EL (cell line): Measurements from ENCODE around the gene NDUFB8.

ENCODE experiments used
- DNase-seq: peaks from one replicate; pipeline ENCODE4 v3.0.0-alpha.2; 2016

Gene NDUFB8

GRCh38 chr10:100505164-100505563 lies 24.5 kb downstream of the NDUFB8 start:
- DNase-seq, result no peak

- DNase-seq, result peak; percentile 85
Measured at GRCh38 chr10:100504096-100504495, 25.6 kb downstream of the NDUFB8 start.

- no peak for DNase-seq
Measured at GRCh38 chr10:100502926-100503494, 26.7 kb downstream of the NDUFB8 start.

GRCh38 chr10:100501423-100501822 lies 28.2 kb downstream of the NDUFB8 start:
- DNase-seq, result no peak

- DNase-seq, result no peak
Measured at GRCh38 chr10:100498059-100498458, 31.6 kb downstream of the NDUFB8 start.

GRCh38 chr10:100496567-100496966 lies 33.1 kb downstream of the NDUFB8 start:
- DNase-seq, result no peak

- DNase-seq, result peak; percentile 31
Measured at GRCh38 chr10:100490531-100490930, 39.1 kb downstream of the NDUFB8 start.

GRCh38 chr10:100489396-100489795 lies 40.3 kb downstream of the NDUFB8 start:
- DNase-seq, result no peak

GRCh38 chr10:100487529-100487928 lies 42.1 kb downstream of the NDUFB8 start:
- DNase-seq, result no peak

GRCh38 chr10:100485801-100486495 lies 43.7 kb downstream of the NDUFB8 start:
- no peak for DNase-seq

GRCh38 chr10:100485366-100485765 lies 44.3 kb downstream of the NDUFB8 start:
- DNase-seq, result no peak

- DNase-seq, result no peak
Measured at GRCh38 chr10:100483876-100484666, 45.6 kb downstream of the NDUFB8 start.

- DNase-seq, result no peak
Measured at GRCh38 chr10:100482834-100483185, 46.9 kb downstream of the NDUFB8 start.

GRCh38 chr10:100482181-100482833 lies 47.4 kb downstream of the NDUFB8 start:
- peak; percentile 76 for DNase-seq

GRCh38 chr10:100481462-100482081 lies 48.1 kb downstream of the NDUFB8 start:
- DNase-seq, result peak; percentile 87

GRCh38 chr10:100480002-100480401 lies 49.7 kb downstream of the NDUFB8 start:
- no peak for DNase-seq

- DNase-seq, result no peak
Measured at GRCh38 chr10:100479037-100479436, 50.6 kb downstream of the NDUFB8 start.

- DNase-seq, result no peak
Measured at GRCh38 chr10:100477970-100478369, 51.7 kb downstream of the NDUFB8 start.
